T-helper 17 cell (primary cell): ENCODE measurements around the gene NT5DC3. TPM values are rescaled to one million over a fixed set of nuclear protein-coding genes. Genes with fewer than 3 reads are reported as not detected.

Source experiments
- ATAC-seq: fragments of 150-1000 bp; cut with Tn5 transposase; 2 replicates; pipeline ENCODE4 v1.10.0; 2021; ENCODE audit warnings: mild to moderate bottlenecking, moderate library complexity
- DNase-seq, 3 donors: peaks; one replicate each; pipeline versions ENCODE4 v3.0.0 to v3.0.0-alpha.2; 2020 to 2021
- H3K9me3 ChIP-seq: one replicate; pipeline ENCODE4 v1.7.0; 2013; ENCODE audit warnings: low read length, mild to moderate bottlenecking; ENCODE audit not compliant: control insufficient read depth, poor library complexity, severe bottlenecking
- H3K27ac Mint-ChIP-seq: one replicate; pipeline ENCODE4 v1.8.0; 2022; ENCODE audit warnings: mild to moderate bottlenecking, moderate library complexity, mixed read lengths
- H3K27me3 Mint-ChIP-seq: one replicate; pipeline ENCODE4 v1.8.0; 2022; ENCODE audit warnings: mixed read lengths
- H3K36me3 Mint-ChIP-seq: one replicate; pipeline ENCODE4 v1.8.0; 2022; ENCODE audit warnings: low read depth, mixed read lengths
- H3K4me1 Mint-ChIP-seq: one replicate; pipeline ENCODE4 v1.8.0; 2022; ENCODE audit warnings: mild to moderate bottlenecking, mixed read lengths
- H3K4me3 Mint-ChIP-seq: one replicate; pipeline ENCODE4 v1.8.0; 2022; ENCODE audit warnings: mild to moderate bottlenecking, moderate library complexity, mixed read lengths
- total RNA-seq, 4 donors: library from RNA in 2 of 4; stranded (reverse) in 2 of 4; gene quantifications; one replicate each; pipeline ENCODE4 v1.2.3 and lab custom pipeline; 2022 to 2026

NT5DC3 gene
- total RNA-seq, 2 donors from 2014 or later = 6.5 to 8.3 TPM

GRCh38 chr12:103807561-103808238, 33.3 kb downstream of the NT5DC3 start:
- H3K4me3 Mint-ChIP-seq = no peak overlapping the region
- DNase-seq (no peak), ATAC-seq (no peak)
- H3K27ac Mint-ChIP-seq = peak overlapping the region; percentile 77
- H3K9me3 ChIP-seq = no peaks in the 10 kb centered on the region
- peaks cover 21% of the 10 kb centered on the region for H3K36me3 Mint-ChIP-seq
- peaks cover 14% of the 10 kb centered on the region for H3K4me1 Mint-ChIP-seq
- H3K27me3 Mint-ChIP-seq = no peaks in the 10 kb centered on the region

- ATAC-seq = no peak
- Mint-ChIP-seq H3K27ac (no peak overlapping the region), H3K36me3 (peaks cover 21% of the 10 kb centered on the region), H3K27me3 (no peaks in the 10 kb centered on the region), H3K4me3 (no peak overlapping the region), H3K4me1 (peaks cover 14% of the 10 kb centered on the region)
- H3K9me3 ChIP-seq = no peaks in the 10 kb centered on the region
- no peak for DNase-seq
These were observed 34.2 kb downstream of the NT5DC3 start for GRCh38 chr12:103806803-103807202.

- Mint-ChIP-seq H3K36me3 (peaks cover 21% of the 10 kb centered on the region), H3K27ac (no peak overlapping the region), H3K4me3 (no peak overlapping the region)
These were observed 35.2 kb downstream of the NT5DC3 start for GRCh38 chr12:103805655-103806360.

GRCh38 chr12:103803847-103804246, 37.2 kb downstream of the NT5DC3 start:
- no peak overlapping the region for H3K4me3 Mint-ChIP-seq

More at GRCh38 chr12:103805655-103806360, 35.2 kb downstream of the NT5DC3 start:
- ATAC-seq = no peak
- H3K9me3 ChIP-seq = no peaks in the 10 kb centered on the region
- no peak for DNase-seq
- Mint-ChIP-seq H3K27me3 (no peaks in the 10 kb centered on the region), H3K4me1 (peaks cover 14% of the 10 kb centered on the region)

GRCh38 chr12:103802586-103802886, 38.5 kb downstream of the NT5DC3 start:
- Mint-ChIP-seq H3K36me3 (peaks cover 16% of the 10 kb centered on the region), H3K4me1 (peaks cover 8% of the 10 kb centered on the region), H3K4me3 (no peak overlapping the region), H3K27ac (no peak overlapping the region), H3K27me3 (no peaks in the 10 kb centered on the region)
- H3K9me3 ChIP-seq = no peaks in the 10 kb centered on the region
- no peak for DNase-seq
- no peak for ATAC-seq

More at GRCh38 chr12:103803847-103804246, 37.2 kb downstream of the NT5DC3 start:
- no peaks in the 10 kb centered on the region for H3K9me3 ChIP-seq
- no peak for DNase-seq
- H3K27ac Mint-ChIP-seq = no peak overlapping the region
- H3K27me3 Mint-ChIP-seq = no peaks in the 10 kb centered on the region
- ATAC-seq = no peak
- peaks cover 14% of the 10 kb centered on the region for H3K4me1 Mint-ChIP-seq
- peaks cover 18% of the 10 kb centered on the region for H3K36me3 Mint-ChIP-seq

GRCh38 chr12:103801709-103802585, 39.1 kb downstream of the NT5DC3 start:
- H3K27ac Mint-ChIP-seq = no peak overlapping the region
- no peak overlapping the region for H3K4me3 Mint-ChIP-seq
- no peaks in the 10 kb centered on the region for H3K9me3 ChIP-seq
- peaks cover 13% of the 10 kb centered on the region for H3K36me3 Mint-ChIP-seq
- peaks cover 4% of the 10 kb centered on the region for H3K4me1 Mint-ChIP-seq
- no peak for ATAC-seq
- no peak for DNase-seq
- no peaks in the 10 kb centered on the region for H3K27me3 Mint-ChIP-seq

GRCh38 chr12:103799857-103800771, 40.9 kb downstream of the NT5DC3 start:
- Mint-ChIP-seq H3K27ac (no peak overlapping the region), H3K4me1 (no peaks in the 10 kb centered on the region), H3K36me3 (peaks cover 11% of the 10 kb centered on the region), H3K4me3 (no peak overlapping the region), H3K27me3 (no peaks in the 10 kb centered on the region)
- DNase-seq (no peak), ATAC-seq (no peak)
- no peaks in the 10 kb centered on the region for H3K9me3 ChIP-seq

- Mint-ChIP-seq H3K4me3 (no peak overlapping the region), H3K36me3 (peaks cover 11% of the 10 kb centered on the region), H3K27me3 (no peaks in the 10 kb centered on the region), H3K27ac (no peak overlapping the region), H3K4me1 (no peaks in the 10 kb centered on the region)
- no peaks in the 10 kb centered on the region for H3K9me3 ChIP-seq
- ATAC-seq (no peak), DNase-seq (no peak)
These were observed 41.6 kb downstream of the NT5DC3 start for GRCh38 chr12:103799504-103799856.

GRCh38 chr12:103798586-103798985, 42.4 kb downstream of the NT5DC3 start:
- peaks cover 7% of the 10 kb centered on the region for H3K36me3 Mint-ChIP-seq
- no peaks in the 10 kb centered on the region for H3K9me3 ChIP-seq
- DNase-seq (no peak), ATAC-seq (no peak)
- no peaks in the 10 kb centered on the region for H3K4me1 Mint-ChIP-seq
- H3K27me3 Mint-ChIP-seq = no peaks in the 10 kb centered on the region
- H3K4me3 Mint-ChIP-seq = no peak overlapping the region
- no peak overlapping the region for H3K27ac Mint-ChIP-seq

GRCh38 chr12:103794309-103795213, 46.5 kb downstream of the NT5DC3 start:
- DNase-seq = no peak
- Mint-ChIP-seq H3K27me3 (no peaks in the 10 kb centered on the region), H3K4me1 (peaks cover 2% of the 10 kb centered on the region), H3K36me3 (peaks cover 9% of the 10 kb centered on the region), H3K4me3 (no peak overlapping the region), H3K27ac (no peak overlapping the region)
- no peaks in the 10 kb centered on the region for H3K9me3 ChIP-seq
- no peak for ATAC-seq

GRCh38 chr12:103793512-103794045, 47.5 kb downstream of the NT5DC3 start:
- no peak for DNase-seq
- ATAC-seq = no peak
- Mint-ChIP-seq H3K36me3 (peaks cover 9% of the 10 kb centered on the region), H3K4me1 (peaks cover 2% of the 10 kb centered on the region), H3K27me3 (no peaks in the 10 kb centered on the region), H3K4me3 (no peak overlapping the region), H3K27ac (no peak overlapping the region)
- no peaks in the 10 kb centered on the region for H3K9me3 ChIP-seq

GRCh38 chr12:103793046-103793445, 48.0 kb downstream of the NT5DC3 start:
- H3K36me3 Mint-ChIP-seq = peaks cover 9% of the 10 kb centered on the region
- no peaks in the 10 kb centered on the region for H3K27me3 Mint-ChIP-seq
- no peak for ATAC-seq
- no peak overlapping the region for H3K27ac Mint-ChIP-seq
- no peak overlapping the region for H3K4me3 Mint-ChIP-seq
- H3K9me3 ChIP-seq = no peaks in the 10 kb centered on the region
- peaks cover 2% of the 10 kb centered on the region for H3K4me1 Mint-ChIP-seq
- DNase-seq = no peak
